Heart left ventricle (tissue), 13 donors: ENCODE measurements around the gene VAX1.

Experiments used
- POLR2A ChIP-seq, 2 donors: fragments of 450-650 bp; IDR thresholded peaks; one replicate each; pipeline ENCODE4 v1.6.1; 2017; ENCODE audit warnings: antibody characterized with exemption in 2 of 2, mild to moderate bottlenecking in 2 of 2, moderate library complexity in 2 of 2
- TF ChIP-seq, protein P1 (sequence below), 12 donors: fragments of 200-600 bp; sonication (generic) in 4 of 12; IDR thresholded peaks; one replicate each; pipeline versions ENCODE4 v1.5.0 to v1.8.0; 2018 to 2022; ENCODE audit warnings: antibody characterized with exemption in 12 of 12, mild to moderate bottlenecking in 5 of 12
- donor health status: ischemic (EF 13 %, LVEDD 7.1; RV severe dilation, severe dysfunction).
- donor health status: DM: no; HTN: yes; CAD: no.
- donor health status: DM: no; HTN: no; CAD: no.
- donor health status: ischemic (EF 25% LVEDD 6.9; RV normal size, moderate dysfunction).
- donor health status: ischemic (EF 25% LVEDD 5.7; RV mildly dilated, moderate dysfunction).
- donor health status: ischemic (EF 35%, LVEDD 5.7; RV mildly dilated, moderate dysfunction).
- donor health status: nonischemic (EF 11% LVEDD 7.7; RV severe dilation, severe dysfunction).
- donor health status: DM: yes; HTN: yes; CAD: no.
- donor health status: PGD.
- donor health status: ischemic (EF 29% LVEDD 5.4; RV normal size, mild dysfunction).
- donor health status: nonischemic (EF 23%, LVEDD 6.1; RV moderate dilation, normal function).

DNA sequence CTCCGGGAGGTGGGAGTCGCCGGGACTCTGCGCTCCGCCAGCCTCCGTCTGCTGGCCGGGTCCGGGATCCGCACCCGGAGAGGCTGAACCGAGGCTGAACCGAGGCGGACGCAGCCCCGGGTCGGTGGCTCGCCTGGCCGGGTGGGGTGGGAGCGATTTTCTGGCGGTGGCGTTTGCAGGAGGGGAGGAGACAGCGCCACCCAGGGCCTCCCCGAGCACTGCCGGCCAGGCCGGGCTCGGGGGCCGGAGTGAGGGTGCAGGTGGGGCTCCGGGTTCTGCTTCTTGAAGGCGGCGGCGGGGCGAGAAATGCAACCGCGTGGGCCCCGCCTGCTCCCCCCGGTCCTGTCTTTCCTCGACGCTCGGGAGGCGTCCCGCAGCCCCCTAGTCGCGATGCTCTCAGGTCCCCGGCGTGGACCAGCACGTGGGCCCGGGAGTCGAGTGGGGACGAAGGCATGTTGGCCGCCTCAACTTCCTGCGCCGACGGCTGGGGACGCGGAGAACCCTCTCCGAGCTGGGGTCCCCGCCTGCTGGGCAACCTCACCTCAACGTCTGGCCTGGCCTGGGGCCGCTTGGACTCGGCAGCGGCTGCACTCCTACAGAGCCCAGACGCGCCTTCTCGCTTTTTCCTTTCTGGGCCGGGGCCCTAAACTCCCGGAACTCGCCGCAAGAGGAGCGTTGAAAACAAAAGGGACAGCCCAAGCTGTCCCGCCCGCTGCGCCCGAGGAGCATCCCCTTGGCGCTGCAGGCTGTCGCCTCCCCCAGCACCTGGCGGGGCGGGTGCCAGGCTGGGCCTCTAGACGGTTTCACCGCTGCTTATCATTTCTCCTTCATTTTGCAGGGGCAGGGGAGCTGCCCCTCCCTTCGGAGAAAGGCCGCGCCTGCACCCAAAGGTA is 25.2 kb upstream of the VAX1 start:
- TF ChIP-seq, protein P1, sequence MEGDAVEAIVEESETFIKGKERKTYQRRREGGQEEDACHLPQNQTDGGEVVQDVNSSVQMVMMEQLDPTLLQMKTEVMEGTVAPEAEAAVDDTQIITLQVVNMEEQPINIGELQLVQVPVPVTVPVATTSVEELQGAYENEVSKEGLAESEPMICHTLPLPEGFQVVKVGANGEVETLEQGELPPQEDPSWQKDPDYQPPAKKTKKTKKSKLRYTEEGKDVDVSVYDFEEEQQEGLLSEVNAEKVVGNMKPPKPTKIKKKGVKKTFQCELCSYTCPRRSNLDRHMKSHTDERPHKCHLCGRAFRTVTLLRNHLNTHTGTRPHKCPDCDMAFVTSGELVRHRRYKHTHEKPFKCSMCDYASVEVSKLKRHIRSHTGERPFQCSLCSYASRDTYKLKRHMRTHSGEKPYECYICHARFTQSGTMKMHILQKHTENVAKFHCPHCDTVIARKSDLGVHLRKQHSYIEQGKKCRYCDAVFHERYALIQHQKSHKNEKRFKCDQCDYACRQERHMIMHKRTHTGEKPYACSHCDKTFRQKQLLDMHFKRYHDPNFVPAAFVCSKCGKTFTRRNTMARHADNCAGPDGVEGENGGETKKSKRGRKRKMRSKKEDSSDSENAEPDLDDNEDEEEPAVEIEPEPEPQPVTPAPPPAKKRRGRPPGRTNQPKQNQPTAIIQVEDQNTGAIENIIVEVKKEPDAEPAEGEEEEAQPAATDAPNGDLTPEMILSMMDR (IDR thresholded peaks at IDR 0.05), result no peak
- TF ChIP-seq POLR2A (IDR thresholded peaks at IDR 0.05), result no peak
